IMR-90 (cell line): ENCODE data around the gene EIF3I. TPM values are rescaled to one million over a fixed set of nuclear protein-coding genes. Genes with fewer than 3 reads are reported as not detected.

Source experiments
- ATAC-seq: fragments of 200-7000 bp; cut with Tn5 transposase; 2 replicates; pipeline ENCODE4 v1.9.1; 2020; ENCODE audit warnings: low read depth, mild to moderate bottlenecking, moderate library complexity
- BruUV-seq: library from RNA; stranded (reverse); fragments of 400-500 nt; replicated peaks from 2 replicates; lab custom pipeline; 2021; lab: Mats Ljungman, UMichigan
- CTCF ChIA-PET: fragments of 300-600 bp; formaldehyde crosslinking; extraction: SDS; loops from one replicate; lab custom pipeline; 2021; ENCODE audit warnings: antibody characterized with exemption; lab: Yijun Ruan, JAX
- POLR2A ChIA-PET: fragments of 300-600 bp; sonication (Branson Sonifier 250); formaldehyde crosslinking; loops from one replicate; lab custom pipeline; 2022; ENCODE audit warnings: antibody characterized with exemption; ENCODE audit not compliant: unreplicated experiment; lab: Charles Lee
- DNase-seq: peaks from one replicate; pipeline ENCODE4 v3.0.0; 2013
- H2AFZ ChIP-seq: replicated peaks from 2 replicates; pipeline ENCODE3; 2013; ENCODE audit warnings: low read length, mild to moderate bottlenecking; ENCODE audit not compliant: poor library complexity
- H2AK5ac ChIP-seq: 2 replicates; pipeline ENCODE4 v1.6.1; 2013; ENCODE audit warnings: low read depth, low read length, inconsistent platforms
- H2AK9ac ChIP-seq: replicated peaks from 2 replicates; pipeline ENCODE3; 2013; ENCODE audit warnings: mild to moderate bottlenecking, low read depth, low read length, moderate library complexity; ENCODE audit not compliant: poor library complexity
- H2BK120ac ChIP-seq: 2 replicates; pipeline ENCODE4 v1.6.1; 2013; ENCODE audit warnings: low read depth, low read length, inconsistent platforms
- H2BK15ac ChIP-seq: 3 replicates; pipeline ENCODE4 v1.6.1; 2013; ENCODE audit warnings: low read depth, low read length, inconsistent platforms
- H2BK20ac ChIP-seq: 2 replicates; pipeline ENCODE4 v1.6.1; 2013; ENCODE audit warnings: low read depth, mild to moderate bottlenecking, inconsistent platforms, low read length, moderate library complexity
- H2BK5ac ChIP-seq: 2 replicates; pipeline ENCODE4 v1.6.1; 2013; ENCODE audit warnings: mild to moderate bottlenecking, low read depth, low read length, inconsistent platforms; ENCODE audit not compliant: poor library complexity, severe bottlenecking
- H3K14ac ChIP-seq: replicated peaks from 2 replicates; pipeline ENCODE4 v1.6.1; 2013; ENCODE audit warnings: low read depth, low read length, inconsistent platforms
- H3K18ac ChIP-seq: 2 replicates; pipeline ENCODE4 v1.6.1; 2013; ENCODE audit warnings: low read depth, low read length, control low read depth
- H3K23ac ChIP-seq: 2 replicates; pipeline ENCODE4 v1.6.1; 2013; ENCODE audit warnings: low read depth, low read length, inconsistent platforms
- H3K27ac ChIP-seq: 2 replicates; pipeline ENCODE4 v1.5.1; 2013; ENCODE audit warnings: mild to moderate bottlenecking, control low read depth, low read length; ENCODE audit not compliant: insufficient read depth
- H3K27me3 ChIP-seq: 2 replicates; pipeline ENCODE4 v1.6.1; 2013; ENCODE audit warnings: low read length; ENCODE audit not compliant: control insufficient read depth, insufficient read depth
- H3K36me3 ChIP-seq: 2 replicates; pipeline ENCODE4 v1.6.1; 2013; ENCODE audit warnings: low read length, mixed read lengths; ENCODE audit not compliant: control insufficient read depth, insufficient read depth
- H3K4ac ChIP-seq: 2 replicates; pipeline ENCODE4 v1.6.1; 2013; ENCODE audit warnings: low read depth, low read length, inconsistent platforms
- H3K4me1 ChIP-seq: 2 replicates; pipeline ENCODE4 v1.6.1; 2013; ENCODE audit warnings: low read length, mixed read lengths; ENCODE audit not compliant: control insufficient read depth, insufficient read depth
- H3K4me2 ChIP-seq: 2 replicates; pipeline ENCODE4 v1.6.1; 2013; ENCODE audit warnings: low read depth, mild to moderate bottlenecking, control low read depth, low read length, moderate library complexity
- H3K4me3 ChIP-seq: 2 replicates; pipeline ENCODE4 v1.5.1; 2013; ENCODE audit warnings: low read depth, mild to moderate bottlenecking, control low read depth, low read length, moderate library complexity; ENCODE audit not compliant: insufficient read depth
- H3K56ac ChIP-seq: 2 replicates; pipeline ENCODE4 v1.6.1; 2013; ENCODE audit warnings: low read length, inconsistent platforms; ENCODE audit not compliant: insufficient read depth; ENCODE audit errors: extremely low read depth
- H3K79me1 ChIP-seq, 2 experiments: 2 replicates each; pipeline ENCODE4 v1.6.1; 2013; ENCODE audit warnings: low read length in 2 of 2, inconsistent platforms in 1 of 2, low read depth in 1 of 2
- H3K9ac ChIP-seq: 2 replicates; pipeline ENCODE4 v1.6.1; 2013; ENCODE audit warnings: low read depth, low read length, control low read depth
- H3K9me1 ChIP-seq: 2 replicates; pipeline ENCODE4 v1.6.1; 2013; ENCODE audit warnings: low read length, inconsistent platforms; ENCODE audit not compliant: insufficient read depth
- H3K9me3 ChIP-seq: 2 replicates; pipeline ENCODE4 v1.6.1; 2013; ENCODE audit warnings: low read length; ENCODE audit not compliant: control insufficient read depth, insufficient read depth
- H4K20me1 ChIP-seq: 2 replicates; pipeline ENCODE4 v1.6.1; 2013; ENCODE audit warnings: low read length, inconsistent platforms; ENCODE audit not compliant: insufficient read depth
- H4K5ac ChIP-seq: 2 replicates; pipeline ENCODE4 v1.6.1; 2013; ENCODE audit warnings: mild to moderate bottlenecking, low read depth, low read length, control low read depth
- H4K8ac ChIP-seq, 2 experiments: 2 replicates each; pipeline ENCODE4 v1.6.1; 2013; ENCODE audit warnings: low read depth in 2 of 2, low read length in 2 of 2, control low read depth in 1 of 2, inconsistent platforms in 1 of 2
- H4K91ac ChIP-seq: 2 replicates; pipeline ENCODE4 v1.6.1; 2013; ENCODE audit warnings: low read depth, low read length, inconsistent platforms; ENCODE audit not compliant: insufficient read depth
- BHLHE40 ChIP-seq: fragments of 150-350 bp; IDR thresholded peaks from 2 replicates; pipeline ENCODE4 v1.6.1; 2016; ENCODE audit warnings: mild to moderate bottlenecking, low read depth, low read length
- CEBPB ChIP-seq: IDR thresholded peaks from 2 replicates; pipeline ENCODE4 v1.6.1; 2012; ENCODE audit warnings: low read depth, low read length, improper control_type of control experiment
- CHD1 ChIP-seq: IDR thresholded peaks from 2 replicates; pipeline ENCODE4 v1.6.1; 2012; ENCODE audit warnings: low read depth, low read length, improper control_type of control experiment
- FOS ChIP-seq: fragments of 150-350 bp; IDR thresholded peaks from 2 replicates; pipeline ENCODE4 v1.6.1; 2016; ENCODE audit warnings: low read depth, low read length
- MAFK ChIP-seq: IDR thresholded peaks from 2 replicates; pipeline ENCODE4 v1.6.1; 2012; ENCODE audit warnings: low read depth, low read length, improper control_type of control experiment
- MAZ ChIP-seq: IDR thresholded peaks from 2 replicates; pipeline ENCODE4 v1.6.1; 2012; ENCODE audit warnings: low read depth, mild to moderate bottlenecking, low read length, improper control_type of control experiment, moderate library complexity, borderline replicate concordance
- POLR2A ChIP-seq: IDR thresholded peaks from 2 replicates; pipeline ENCODE4 v1.6.1; 2012; ENCODE audit warnings: mild to moderate bottlenecking, low read depth, low read length
- RAD21 ChIP-seq: IDR thresholded peaks from 2 replicates; pipeline ENCODE4 v1.6.1; 2012; ENCODE audit warnings: low read length, improper control_type of control experiment
- RCOR1 ChIP-seq: IDR thresholded peaks from 2 replicates; pipeline ENCODE4 v1.6.1; 2012; ENCODE audit warnings: mild to moderate bottlenecking, low read length, improper control_type of control experiment; ENCODE audit not compliant: insufficient replicate concordance
- RFX5 ChIP-seq: IDR thresholded peaks from 2 replicates; pipeline ENCODE4 v1.8.0; 2012; ENCODE audit warnings: low read depth, mild to moderate bottlenecking, low read length, moderate library complexity
- WGBS, 2 experiments: methylation state at CpG; one replicate each; pipeline versions ENCODE4 v1.1.5 to v1.1.7; 2013; ENCODE audit warnings: missing lambda C conversion rate in 2 of 2; ENCODE audit not compliant: insufficient read length in 1 of 2; ENCODE audit errors: extremely low coverage in 2 of 2; 5-methylcytosine and 5-hydroxymethylcytosine counted together
- dilution Hi-C: fragments of 300-500 bp; cut with HindIII; formaldehyde crosslinking; loops from one replicate; pipeline ENCODE4 v1.14.3; 2018; ENCODE audit warnings: low sequenced_read_pairs; ENCODE audit not compliant: unreplicated experiment
- in situ Hi-C: fragments of 300-500 bp; cut with MboI; formaldehyde crosslinking; loops from 3 replicates; pipeline ENCODE4 v1.14.3; 2019; ENCODE audit warnings: low sequenced_read_pairs, inconsistent platforms, mixed read lengths
- intact Hi-C: fragments of 100-400 bp; cut with micrococcal nuclease; formaldehyde crosslinking; loops from 2 replicates; pipeline ENCODE4 v1.10.0; 2022
- polyA plus RNA-seq, 3 experiments: library from polyadenylated mRNA; depleted of rRNA; stranded (reverse); fragments of >200 nt; gene quantifications; 2 replicates each; pipeline ENCODE4 v1.2.3, GENCODE V29; 2012; ENCODE audit warnings: low replicate concordance in 1 of 3
- total RNA-seq: library from RNA; depleted of rRNA; stranded (reverse); fragments of >200 nt; gene quantifications from 2 replicates; pipeline ENCODE4 v1.2.3, GENCODE V29; 2012
- TF ChIP-seq, protein P1 (sequence below): fragments of 150-350 bp; IDR thresholded peaks from 2 replicates; pipeline ENCODE4 v1.6.1; 2016; ENCODE audit warnings: low read depth, mild to moderate bottlenecking, low read length, moderate library complexity, borderline replicate concordance
- TF ChIP-seq, protein P2 (sequence below): fragments of 150-350 bp; IDR thresholded peaks from 2 replicates; pipeline ENCODE4 v1.6.1; 2017; ENCODE audit warnings: mild to moderate bottlenecking, antibody characterized with exemption, low read length, low read depth
- TF ChIP-seq, protein P3 (sequence below): conservative IDR thresholded peaks from 2 replicates; pipeline ENCODE4 v1.5.1; 2012; ENCODE audit warnings: mild to moderate bottlenecking, low read depth, low read length, improper control_type of control experiment

Gene EIF3I
- total and polyA plus RNA-seq, 2 of the 4 experiments (the other 2 are of a cell fraction) = 469 to 716 TPM

DNA sequence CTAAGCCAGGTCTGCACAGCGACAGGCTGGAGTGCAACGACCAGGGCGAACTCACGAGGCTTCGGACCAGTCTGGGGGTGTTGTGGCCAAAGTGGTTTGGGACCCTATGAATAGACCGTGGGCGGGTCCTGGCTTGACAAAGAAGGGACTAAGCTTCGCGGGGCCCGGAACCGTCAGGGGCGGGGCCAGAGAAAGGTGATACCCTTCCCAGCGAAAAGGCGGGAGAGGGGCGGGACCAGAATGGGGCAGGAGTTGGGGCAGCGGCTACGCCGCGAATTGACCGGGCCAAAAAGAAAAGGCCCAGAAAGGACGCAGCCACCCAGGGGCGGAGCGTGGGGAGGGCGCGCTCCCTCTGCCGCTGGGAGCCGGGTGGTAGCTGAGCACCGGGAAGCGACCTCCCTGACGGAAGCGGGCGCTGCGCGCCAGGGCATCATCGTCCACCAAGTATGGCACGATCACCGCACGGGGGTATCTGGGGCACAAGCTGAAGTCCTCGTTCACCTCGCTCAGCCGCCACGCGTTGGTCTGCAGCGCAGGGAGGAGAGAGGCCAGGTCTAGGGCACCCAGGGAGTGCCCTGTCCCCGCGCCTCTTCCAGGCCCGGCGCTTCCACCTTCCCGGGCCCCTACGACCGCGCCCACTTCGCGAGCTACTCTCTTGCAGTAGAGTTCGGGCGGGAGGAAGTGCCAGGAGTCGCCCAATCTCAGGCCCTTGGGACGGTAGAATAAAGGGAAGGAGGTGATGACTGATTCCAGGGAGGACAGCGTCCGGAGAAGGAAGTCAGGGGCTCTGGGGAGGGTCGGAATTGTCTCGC, 18.1 kb downstream of the EIF3I start:
- H3K23ac ChIP-seq = peak overlapping the region; percentile 80
- H3K27ac ChIP-seq = peak overlapping the region; percentile 45
- no TSS peak for BruUV-seq
- peak overlapping the region; percentile 79 for H4K91ac ChIP-seq
- WGBS, 2 experiments = 7% methylated on average over 24 of the region's 62 CpGs; no CpG with 5 or more reads in 1 of the 2 experiments
- peaks cover 0 to 29% of the 10 kb centered on the region in 2 experiments; a peak in 2 of 4 replicates for H3K79me1 ChIP-seq
- H2BK15ac ChIP-seq = peak overlapping the region; percentile 42; the same call in 2 of the 3 replicates
- H2AFZ ChIP-seq = peak overlapping the region; percentile 89
- H3K9ac ChIP-seq = peak overlapping the region; percentile 66
- H3K56ac ChIP-seq = peak overlapping the region; percentile 56; the same call in 1 of the 2 replicates
- intact Hi-C loops = loop anchor here (5.0 kb wide), 2 partner anchors 72 to 92 kb away; no protein-coding TSS in a partner anchor
- H2AK5ac ChIP-seq = peak overlapping the region; percentile 83
- ChIA-PET POLR2A (no interaction called here), CTCF (interaction anchor here (0.6 to 1.9 kb wide), 5 partner anchors 8 to 76 kb away, joined by 3 to 6 read pairs (median 5); no protein-coding TSS in a partner anchor)
- H2BK20ac ChIP-seq = peak overlapping the region; percentile 55; the same call in 1 of the 2 replicates
- H2BK120ac ChIP-seq = peak overlapping the region; percentile 72
- no peaks in the 10 kb centered on the region for H3K36me3 ChIP-seq
- ATAC-seq = peak; percentile 57
- peak overlapping the region; percentile 2; the same call in 1 of the 2 replicates for H3K18ac ChIP-seq
- dilution Hi-C loops = no loop called here
- no peaks in the 10 kb centered on the region for H3K27me3 ChIP-seq
- in situ Hi-C loops = no loop called here
- peak; percentile 39 for DNase-seq
- peaks cover 12% of the 10 kb centered on the region for H3K4me1 ChIP-seq
- H3K14ac ChIP-seq = peak overlapping the region; percentile 84
- peak overlapping the region; percentile 51 for H3K4me3 ChIP-seq
- H3K4me2 ChIP-seq = peak overlapping the region; percentile 86
- peak overlapping the region; percentile 92 for H2AK9ac ChIP-seq
- H4K8ac ChIP-seq = peak overlapping the region; percentile 87 to 89
- H2BK5ac ChIP-seq = no peak overlapping the region
- H3K9me1 ChIP-seq = 0 out of 2 replicates have a peak, but pooled peaks cover 11% of the 10 kb centered on the region
- no peaks in the 10 kb centered on the region for H4K20me1 ChIP-seq
- peak overlapping the region; percentile 58 for H4K5ac ChIP-seq
- H3K4ac ChIP-seq = peak overlapping the region; percentile 86
- no peaks in the 10 kb centered on the region for H3K9me3 ChIP-seq
- no peak for TF ChIP-seq RFX5
- TF ChIP-seq, protein P1, sequence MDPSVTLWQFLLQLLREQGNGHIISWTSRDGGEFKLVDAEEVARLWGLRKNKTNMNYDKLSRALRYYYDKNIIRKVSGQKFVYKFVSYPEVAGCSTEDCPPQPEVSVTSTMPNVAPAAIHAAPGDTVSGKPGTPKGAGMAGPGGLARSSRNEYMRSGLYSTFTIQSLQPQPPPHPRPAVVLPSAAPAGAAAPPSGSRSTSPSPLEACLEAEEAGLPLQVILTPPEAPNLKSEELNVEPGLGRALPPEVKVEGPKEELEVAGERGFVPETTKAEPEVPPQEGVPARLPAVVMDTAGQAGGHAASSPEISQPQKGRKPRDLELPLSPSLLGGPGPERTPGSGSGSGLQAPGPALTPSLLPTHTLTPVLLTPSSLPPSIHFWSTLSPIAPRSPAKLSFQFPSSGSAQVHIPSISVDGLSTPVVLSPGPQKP = no peak
- TF ChIP-seq, protein P2, sequence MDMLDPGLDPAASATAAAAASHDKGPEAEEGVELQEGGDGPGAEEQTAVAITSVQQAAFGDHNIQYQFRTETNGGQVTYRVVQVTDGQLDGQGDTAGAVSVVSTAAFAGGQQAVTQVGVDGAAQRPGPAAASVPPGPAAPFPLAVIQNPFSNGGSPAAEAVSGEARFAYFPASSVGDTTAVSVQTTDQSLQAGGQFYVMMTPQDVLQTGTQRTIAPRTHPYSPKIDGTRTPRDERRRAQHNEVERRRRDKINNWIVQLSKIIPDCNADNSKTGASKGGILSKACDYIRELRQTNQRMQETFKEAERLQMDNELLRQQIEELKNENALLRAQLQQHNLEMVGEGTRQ = no peak
- TF ChIP-seq FOS = no peak
- no peak for TF ChIP-seq BHLHE40
- no peak for TF ChIP-seq CHD1
- no peak for TF ChIP-seq RAD21
- 0 out of 2 replicates have a peak, but pooled peaks have one; percentile 14 for TF ChIP-seq POLR2A
- TF ChIP-seq RCOR1 = no peak
- TF ChIP-seq, protein P3, sequence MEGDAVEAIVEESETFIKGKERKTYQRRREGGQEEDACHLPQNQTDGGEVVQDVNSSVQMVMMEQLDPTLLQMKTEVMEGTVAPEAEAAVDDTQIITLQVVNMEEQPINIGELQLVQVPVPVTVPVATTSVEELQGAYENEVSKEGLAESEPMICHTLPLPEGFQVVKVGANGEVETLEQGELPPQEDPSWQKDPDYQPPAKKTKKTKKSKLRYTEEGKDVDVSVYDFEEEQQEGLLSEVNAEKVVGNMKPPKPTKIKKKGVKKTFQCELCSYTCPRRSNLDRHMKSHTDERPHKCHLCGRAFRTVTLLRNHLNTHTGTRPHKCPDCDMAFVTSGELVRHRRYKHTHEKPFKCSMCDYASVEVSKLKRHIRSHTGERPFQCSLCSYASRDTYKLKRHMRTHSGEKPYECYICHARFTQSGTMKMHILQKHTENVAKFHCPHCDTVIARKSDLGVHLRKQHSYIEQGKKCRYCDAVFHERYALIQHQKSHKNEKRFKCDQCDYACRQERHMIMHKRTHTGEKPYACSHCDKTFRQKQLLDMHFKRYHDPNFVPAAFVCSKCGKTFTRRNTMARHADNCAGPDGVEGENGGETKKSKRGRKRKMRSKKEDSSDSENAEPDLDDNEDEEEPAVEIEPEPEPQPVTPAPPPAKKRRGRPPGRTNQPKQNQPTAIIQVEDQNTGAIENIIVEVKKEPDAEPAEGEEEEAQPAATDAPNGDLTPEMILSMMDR = 0 out of 2 replicates have a peak, but pooled peaks have one; percentile 18
- TF ChIP-seq MAZ = peak; percentile 37; the same call in 1 of the 2 replicates
- TF ChIP-seq MAFK = no peak
- no peak for TF ChIP-seq CEBPB
